GM18517 (cell line): ENCODE results near the gene FRZB.
"Not testable (repeated sequence)": the region's sequence is repeated elsewhere in the genome, so short reads cannot be mapped to it uniquely, and the experiment has no call there.

Source experiments
- ATAC-seq: cut with Tn5 transposase; IDR thresholded peaks from one replicate; pipeline ENCODE4 v1.9.1; 2021; ENCODE audit warnings: mild to moderate bottlenecking, moderate library complexity; ENCODE audit not compliant: unreplicated experiment

The FRZB gene

DNA sequence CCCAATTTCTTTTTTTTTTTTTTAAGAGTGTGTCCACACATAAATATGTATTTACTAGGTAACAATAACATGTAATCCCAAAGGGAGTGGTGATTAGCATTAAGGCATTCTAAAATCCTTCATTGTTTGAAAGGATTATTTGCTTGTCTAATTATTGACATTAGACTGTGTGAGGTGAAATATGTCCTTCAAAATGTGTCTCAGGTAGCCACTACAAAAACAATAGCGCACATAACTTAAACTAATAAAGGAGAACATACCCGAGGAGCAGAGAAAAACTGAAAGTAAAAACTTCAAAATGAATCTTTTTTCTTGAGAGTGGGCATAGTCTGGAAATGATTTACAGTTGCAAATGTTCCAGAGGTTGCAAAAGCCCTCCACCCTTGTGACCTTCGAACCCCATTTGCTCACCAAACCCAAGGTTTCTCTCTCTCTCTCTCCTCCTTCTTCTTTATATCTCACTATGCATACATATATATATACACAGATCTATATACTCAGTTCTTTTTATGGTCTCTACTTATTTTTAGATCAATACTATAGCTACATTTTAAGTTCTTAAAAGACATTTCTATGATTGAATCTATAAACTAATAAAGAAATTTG lies 24.4 kb upstream of the FRZB start:
- no peak for ATAC-seq

DNA sequence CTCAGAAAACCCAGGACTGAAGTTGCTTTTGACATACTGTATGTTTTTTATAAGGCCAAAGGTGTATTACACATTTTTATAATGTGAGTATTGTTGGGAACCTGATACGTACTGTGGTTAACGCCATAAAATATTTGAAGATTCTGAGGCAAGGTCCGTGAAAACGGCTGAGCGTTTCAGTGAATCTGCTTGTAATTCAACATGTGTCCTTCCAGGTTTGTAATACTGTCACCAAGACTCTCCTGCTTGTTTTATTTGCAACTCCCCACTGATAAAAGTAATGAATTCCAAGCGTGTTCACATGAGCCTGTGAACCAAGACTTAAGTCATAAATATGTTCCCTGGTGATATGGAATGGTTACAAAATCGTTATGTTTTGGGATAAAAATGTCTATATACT lies 23.9 kb upstream of the FRZB start:
- ATAC-seq: no peak

DNA sequence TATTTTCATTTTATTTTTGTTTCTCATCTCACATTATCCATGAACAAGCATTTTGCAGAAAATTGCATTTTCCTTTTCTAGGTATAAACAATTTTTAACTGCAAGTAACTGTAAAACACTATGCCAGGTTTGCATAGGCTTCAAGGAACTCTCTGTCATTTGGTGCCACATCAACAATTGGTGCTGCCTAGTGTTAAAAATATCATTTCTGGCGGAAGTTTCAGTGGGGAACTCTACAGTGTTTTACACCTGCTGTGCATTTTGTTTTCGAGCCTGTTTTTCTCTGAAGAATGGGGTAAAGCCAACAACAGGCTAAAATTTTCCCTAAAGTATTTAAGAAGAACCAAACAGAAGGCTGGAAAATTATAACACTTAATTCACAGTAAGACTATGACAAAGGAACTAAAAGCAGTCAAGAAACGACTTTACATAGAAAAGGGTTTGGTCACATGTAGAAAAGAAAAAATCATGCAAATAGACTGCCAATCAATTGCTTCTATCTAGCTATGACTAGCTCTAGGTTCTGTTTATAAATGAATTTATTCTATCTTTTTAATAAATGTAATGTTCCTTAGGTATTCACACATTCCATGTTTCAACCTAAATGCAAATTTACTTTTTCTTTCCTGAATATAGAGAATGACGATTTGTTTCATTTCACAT lies 21.4 kb upstream of the FRZB start:
- ATAC-seq: no peak

DNA sequence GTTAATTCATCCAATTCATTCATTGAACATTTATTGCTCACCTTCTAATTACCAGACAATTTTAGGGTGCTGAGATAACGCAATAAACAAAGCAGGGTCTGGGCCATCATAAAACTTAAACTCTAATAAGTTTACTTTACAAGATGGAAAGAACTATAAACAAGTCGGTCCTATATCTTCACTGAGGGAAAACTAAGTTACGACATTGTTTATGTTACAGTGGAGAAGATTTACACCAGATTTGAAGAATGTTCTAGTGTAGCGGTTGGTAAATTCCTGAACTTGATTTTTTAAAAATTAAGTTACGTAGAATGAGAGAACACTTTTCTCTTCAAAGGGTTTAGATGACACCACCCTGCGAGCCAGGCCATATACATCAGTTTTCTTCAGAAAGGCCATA lies 20.7 kb upstream of the FRZB start:
- no peak for ATAC-seq

DNA sequence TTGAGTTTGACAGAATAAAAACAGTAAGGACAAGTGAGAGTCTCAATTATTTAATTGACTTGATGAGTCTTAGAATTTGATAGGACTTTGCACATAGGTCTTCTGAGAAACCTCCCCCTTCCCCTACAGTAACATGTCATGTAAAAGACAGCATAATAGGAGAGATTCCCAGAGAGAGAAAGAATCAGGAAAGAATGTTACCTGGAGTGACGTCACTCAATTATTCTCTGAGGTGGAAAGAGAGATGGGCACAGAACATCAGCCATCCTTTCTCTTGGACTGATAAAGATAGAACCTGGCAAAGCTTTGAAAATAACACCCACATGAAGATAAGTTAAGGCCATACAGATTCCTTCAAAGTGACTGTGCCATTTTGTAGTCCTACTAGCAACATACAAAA lies 19.3 kb upstream of the FRZB start:
- ATAC-seq: no peak

DNA sequence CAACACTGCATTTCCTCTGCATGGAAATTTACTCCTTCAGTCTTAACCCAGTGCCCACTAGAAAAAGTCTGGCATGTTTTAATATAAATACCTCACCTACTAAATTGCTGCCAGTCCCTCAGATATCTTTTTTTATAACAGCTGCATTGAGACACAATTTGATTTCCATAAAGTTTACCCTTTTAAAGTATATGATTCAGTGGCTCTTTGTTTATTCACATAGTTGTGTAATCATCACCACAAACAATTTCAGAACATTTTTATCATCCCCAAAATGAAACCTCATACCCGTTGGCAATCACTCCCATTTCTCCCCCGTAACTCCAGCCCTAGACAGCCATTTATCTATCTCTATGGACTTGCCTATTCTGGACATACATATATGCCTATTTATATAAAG lies 17.0 kb upstream of the FRZB start:
- no peak for ATAC-seq

DNA sequence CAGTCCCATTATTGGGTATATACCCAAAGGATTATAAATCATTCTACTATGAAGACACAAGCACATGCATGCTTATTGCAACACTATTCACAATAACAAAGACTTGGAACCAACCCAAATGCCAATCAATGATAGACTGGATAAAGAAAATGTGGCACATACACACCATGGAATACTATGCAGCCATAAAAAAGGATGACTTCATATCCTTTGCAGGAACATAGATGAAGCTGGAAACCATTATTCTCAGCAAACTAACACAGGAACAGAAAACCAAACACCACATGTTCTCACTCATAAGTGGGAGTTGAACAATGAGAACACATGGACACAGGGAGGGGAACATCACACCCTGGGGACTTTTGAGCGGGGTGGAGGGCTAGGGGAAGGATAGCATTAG lies 13.7 kb upstream of the FRZB start:
- not testable (repeated sequence) for ATAC-seq

DNA sequence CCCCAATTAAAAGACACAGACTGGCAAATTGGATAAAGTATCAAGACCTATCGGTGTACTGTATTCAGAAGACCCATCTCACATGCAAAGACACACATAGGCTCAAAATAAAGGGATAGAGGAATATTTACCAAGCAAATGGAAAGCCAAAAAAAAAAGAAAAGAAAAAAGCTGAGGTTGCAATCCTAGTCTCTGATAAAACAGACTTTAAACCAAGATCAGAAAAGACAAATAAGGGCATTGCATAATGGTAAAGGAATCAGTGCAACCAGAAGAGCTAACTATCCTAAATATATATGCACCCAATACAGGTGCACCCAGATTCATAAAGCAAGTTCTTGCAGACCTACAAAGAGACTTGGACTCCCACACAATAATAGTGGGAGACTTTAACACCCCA lies 10.2 kb upstream of the FRZB start:
- not testable (repeated sequence) for ATAC-seq

DNA sequence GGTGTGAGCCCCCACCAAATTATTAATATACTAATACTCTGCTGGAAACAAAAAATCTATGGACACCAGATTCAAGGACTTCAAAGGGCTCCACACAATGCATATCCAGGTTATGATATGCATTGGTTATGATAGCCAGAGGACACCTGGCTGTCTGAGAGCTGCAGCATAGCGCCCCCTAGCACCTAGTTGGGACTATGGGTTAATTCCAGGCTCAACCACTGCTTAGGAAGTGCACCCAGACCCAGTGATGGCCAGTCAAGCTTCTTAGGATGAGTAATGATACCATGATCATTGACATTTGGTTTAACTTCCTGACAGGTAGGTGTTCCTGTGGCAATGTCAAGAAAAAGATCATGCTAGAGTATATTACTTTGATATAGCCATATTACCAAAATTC lies 3.8 kb upstream of the FRZB start:
- ATAC-seq: no peak

DNA sequence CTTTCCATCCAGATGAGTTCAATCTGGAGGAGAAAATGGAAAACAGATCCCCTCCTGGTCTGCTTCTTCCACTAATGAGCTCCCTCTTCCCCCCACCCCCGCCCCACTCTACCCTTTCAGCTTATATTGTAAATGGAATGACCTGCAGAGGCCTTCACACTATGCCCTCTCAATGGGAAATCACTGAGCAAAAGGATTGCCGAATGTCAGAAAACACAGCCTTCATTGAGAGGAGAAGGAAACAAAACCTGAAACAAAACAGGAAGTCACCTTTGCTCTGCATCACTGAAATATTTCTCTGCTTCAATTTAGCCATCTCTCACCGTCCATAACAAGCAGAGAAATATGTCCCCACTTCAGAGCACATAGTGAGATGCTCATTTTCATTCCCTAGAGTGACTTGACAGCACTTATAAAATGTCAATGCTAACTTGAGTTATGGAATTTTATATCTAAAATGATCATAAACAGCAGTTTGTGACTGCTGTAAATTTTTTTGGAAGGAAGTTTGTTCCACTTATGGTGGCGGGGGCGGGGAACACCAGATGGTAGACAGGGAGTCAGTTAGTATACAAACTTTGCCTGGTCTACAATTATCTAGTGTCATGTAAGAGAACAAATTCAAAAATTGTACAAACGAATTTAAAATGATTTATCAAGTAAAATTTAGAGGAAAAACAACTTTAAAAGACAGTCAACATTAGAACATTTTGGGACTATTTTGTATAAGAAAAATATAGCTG lies 1.8 kb upstream of the FRZB start:
- no peak for ATAC-seq

DNA sequence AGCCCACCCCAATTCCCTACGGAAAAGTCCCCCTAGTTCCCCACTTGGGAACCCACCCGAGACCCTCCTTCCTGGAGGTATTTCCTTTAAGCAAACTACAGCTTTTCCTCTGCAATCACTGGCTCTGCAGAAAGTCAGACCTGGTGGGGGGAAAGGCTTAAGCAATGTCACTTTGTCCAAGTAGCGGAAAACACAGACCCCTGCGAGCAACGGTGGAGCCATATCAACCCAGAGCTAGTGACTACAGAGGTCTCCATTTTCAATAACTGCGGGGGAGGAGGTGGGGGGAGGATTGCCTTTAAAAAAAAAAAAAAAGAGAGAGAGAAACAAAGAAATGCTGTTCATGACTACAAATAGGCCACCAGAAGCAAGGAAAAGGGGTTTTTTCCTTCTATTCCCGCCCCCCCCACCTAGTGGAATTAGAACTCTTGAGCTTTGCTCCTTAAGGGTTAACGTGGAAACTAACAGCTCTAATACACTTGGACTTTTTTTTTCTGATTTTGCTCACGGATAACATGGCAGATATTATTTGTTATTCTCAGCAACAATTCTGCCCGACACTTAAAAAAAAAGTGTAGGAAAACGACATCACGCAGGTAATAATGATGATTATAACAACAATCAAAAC lies 1.1 kb upstream of the FRZB start:
- ATAC-seq: no peak

DNA sequence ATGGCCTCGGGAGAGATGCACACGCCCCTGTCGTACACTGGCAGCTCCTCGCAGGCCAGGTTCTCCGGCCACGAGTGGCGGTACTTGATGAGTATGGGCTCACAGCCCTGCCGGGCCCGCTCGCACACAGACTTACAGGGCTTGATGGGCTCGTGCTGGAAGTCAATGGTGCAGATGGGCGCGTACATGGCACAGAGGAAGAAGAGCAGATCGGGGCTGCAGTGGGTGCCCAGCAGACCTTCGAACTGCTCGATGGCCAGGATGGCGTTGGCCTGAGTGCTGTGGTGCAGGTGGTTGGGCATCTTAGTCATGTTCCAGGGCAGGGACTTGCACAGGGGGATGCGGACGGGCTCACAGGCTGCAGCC lies 359 bp downstream of the FRZB start:
- ATAC-seq: no peak

DNA sequence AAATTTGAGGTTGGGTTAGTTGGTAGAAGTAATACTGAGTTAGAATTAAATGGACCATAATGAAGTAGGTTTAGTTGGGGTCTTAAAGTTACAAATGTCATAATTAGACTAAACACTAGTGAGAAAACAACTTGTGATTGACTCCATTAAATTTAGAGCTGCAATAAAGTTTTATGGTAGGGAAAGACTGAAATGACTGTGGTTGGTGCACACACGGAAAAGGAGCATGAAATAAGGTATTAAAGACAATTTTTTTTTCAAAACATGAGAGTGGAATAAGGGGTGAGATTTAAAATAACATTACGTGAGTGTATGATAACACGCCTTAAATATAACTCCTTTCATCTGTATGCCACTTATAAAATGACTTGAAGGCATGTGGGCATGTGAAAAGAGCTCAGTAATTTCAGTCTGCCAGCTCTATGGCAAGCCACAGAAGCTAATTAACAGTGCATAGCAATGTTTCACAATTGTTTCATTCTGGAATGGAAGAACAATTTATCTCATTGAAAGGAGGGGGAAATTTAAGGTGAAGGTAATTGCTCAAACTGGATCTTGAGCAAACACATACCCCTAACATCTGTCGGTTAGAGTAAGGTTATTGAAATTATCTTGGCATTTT lies 1.4 kb downstream of the FRZB start:
- ATAC-seq: no peak

DNA sequence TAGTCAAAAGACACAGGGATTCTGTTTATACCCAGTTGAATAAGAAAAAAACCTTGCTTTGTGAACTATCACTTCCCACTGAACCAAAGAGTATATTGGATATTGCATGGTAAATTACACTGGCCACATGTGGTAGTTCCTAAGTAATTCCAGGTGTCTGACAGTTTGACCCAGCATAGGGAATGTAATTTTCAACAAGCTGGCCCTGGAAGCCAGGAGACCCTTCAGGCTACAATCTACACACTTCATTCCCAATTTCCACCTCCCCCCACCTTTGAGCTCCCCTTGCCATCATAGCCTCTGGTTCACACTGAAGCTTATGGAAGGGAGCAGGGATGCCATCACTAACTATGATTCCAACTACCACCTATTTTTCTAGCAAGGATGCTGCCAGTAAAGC lies 2.8 kb downstream of the FRZB start:
- no peak for ATAC-seq

DNA sequence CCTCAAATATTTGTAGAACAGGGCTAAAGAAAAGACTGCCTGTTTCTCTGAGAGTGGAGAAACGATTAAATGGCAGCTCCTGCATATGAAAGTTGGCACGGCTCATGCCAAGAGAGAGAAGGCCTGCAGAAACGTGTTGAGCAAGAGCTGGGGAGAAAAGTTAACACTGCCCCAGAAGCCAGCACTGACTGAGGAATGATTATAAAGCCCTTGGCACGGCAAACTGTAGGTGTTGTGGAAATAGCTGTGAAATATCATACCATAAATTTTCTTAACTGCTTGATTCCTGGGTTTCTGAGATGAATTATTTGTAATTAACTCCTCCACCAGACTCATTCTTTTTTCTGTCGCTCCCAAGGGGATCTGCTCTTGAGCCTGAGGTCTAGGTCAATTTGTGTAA lies 4.3 kb downstream of the FRZB start:
- no peak for ATAC-seq

DNA sequence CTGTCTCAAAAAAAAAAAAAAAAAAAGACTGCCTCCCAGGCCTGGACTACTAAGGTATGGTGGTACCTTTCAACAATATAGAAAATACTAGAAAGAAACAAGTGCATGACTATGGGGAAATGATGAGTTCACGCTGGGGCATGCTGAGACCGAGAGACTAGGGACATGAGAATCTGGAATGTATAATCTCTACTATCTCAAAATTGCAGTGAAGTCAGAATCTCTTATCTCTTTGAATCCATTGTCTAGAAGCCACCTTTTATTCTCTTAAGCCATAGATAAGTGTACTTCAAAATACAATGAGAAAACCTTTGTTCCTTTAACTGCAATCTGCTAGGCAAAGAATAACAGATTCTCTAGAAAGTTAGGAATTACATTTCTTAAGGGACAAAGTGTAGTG lies 5.6 kb downstream of the FRZB start:
- no peak for ATAC-seq

DNA sequence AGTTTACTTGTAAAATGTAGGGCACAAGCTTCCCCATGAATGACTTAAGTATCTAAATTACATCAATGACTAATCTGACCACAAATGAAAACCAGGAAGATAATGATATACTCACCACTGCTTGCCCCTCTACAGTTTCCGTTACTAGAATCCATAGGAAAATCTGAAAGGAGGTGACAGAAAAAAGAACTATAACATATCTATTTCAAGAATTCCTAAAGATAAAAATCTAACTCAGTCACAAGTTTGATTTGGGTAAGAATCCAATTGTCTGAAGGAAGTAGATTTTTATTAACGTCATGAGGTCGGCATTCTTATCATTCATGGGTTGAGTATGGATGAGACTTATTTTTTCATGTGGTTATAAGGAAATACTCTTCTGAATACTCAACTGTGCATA lies 7.8 kb downstream of the FRZB start:
- ATAC-seq: no peak

DNA sequence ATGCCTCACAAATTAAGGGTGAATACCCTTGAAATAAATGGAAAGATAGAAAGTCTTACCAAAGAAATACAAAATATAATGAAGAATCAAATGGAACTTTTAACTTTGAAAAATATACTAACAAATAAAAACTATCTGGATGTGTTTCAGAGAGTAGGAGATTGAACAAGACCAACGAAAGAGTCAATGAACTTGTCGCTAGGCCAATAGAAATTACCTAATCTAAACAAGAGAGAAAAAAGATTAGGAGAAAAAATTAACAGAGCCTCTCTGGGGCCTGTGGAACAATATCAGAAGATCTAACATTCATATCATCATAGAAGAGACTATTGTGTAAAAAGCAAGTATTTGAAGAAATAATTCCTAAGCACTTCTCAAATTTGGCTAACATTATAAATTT lies 11.1 kb downstream of the FRZB start:
- ATAC-seq: no peak

DNA sequence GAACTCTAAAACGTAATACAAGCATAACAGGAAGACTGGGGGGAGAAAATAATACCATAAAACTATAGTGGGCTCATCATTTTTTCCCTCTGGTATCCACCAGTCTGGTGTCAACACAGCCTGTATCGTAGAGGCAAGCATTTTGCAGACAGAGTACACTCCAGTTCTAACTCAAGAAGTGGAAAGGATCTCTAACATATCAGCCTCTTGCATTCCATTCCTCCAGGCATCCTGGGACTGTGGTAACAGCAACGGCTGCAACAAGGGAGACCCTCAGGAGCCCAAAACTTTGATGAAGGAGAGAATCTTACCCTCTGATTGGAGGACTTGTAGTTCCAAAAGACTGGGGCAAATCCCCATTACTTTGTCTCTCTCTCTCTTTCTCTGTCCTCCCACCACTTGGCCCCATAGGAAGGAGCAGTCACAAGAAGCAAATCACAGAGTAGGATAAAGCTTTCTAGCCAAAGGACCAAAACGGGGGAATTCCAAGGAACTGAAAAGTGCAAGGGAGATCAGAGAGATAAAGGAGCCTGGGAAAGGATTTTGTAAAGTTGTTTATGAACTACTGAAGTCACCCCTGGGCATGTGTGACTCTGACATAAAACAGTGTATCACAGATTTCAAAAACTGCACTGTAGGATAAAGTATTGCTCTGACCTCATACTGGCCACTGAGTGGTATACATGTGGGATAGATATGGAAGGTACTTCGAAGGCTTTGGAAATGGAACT lies 11.9 kb downstream of the FRZB start:
- no peak for ATAC-seq

DNA sequence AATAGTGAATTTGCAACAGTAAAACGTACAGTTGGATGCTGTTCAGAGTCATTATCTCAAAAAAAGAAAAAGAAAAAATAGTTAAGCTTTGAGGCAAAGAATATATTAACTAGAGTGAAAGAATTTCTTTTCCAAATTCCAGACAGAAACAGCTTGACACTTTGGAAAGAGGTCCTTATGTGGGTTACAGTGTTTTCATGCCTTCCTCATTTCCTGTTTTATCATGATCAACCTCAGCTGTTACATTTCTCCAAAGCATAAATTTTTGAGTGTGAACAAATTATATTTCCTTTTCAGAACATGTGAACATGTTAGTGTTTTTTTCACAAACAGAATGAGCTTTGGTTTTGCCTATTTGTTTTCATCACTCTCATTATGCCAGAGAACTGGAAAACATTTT lies 13.6 kb downstream of the FRZB start:
- ATAC-seq: no peak

DNA sequence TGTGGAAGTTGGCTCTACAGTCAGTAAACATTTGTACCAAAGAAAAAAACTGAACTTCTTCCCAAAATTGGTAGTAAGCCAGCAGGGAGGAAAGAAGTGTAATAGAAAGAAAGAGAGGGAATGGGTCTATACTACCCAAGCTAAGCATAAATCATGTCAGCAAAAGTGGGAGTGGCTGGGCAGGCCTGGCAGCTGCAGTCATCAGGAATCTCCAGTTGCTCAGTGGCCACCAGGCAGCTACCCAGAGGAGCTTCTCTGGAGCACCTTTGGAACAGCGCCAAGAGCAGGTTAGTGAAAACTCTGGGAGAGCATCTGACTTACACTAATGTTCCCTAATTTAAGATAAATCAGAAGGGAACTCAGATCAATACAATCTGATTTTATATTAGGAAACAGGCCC lies 14.3 kb downstream of the FRZB start:
- ATAC-seq: no peak
